Ishikawa (cell line): ENCODE results near the gene ERF.

Experiments used
- CEBPB ChIP-seq: IDR thresholded peaks from 2 replicates; pipeline ENCODE4 v1.6.1; 2012
- CREB1 ChIP-seq: IDR thresholded peaks from 2 replicates; pipeline ENCODE4 v1.6.1; 2012; ENCODE audit warnings: low read depth
- EGR1 ChIP-seq: IDR thresholded peaks from 2 replicates; pipeline ENCODE4 v1.6.1; 2012
- EP300 ChIP-seq: IDR thresholded peaks from 2 replicates; pipeline ENCODE4 v1.6.1; 2012; ENCODE audit warnings: borderline replicate concordance
- FOXM1 ChIP-seq: IDR thresholded peaks from 2 replicates; pipeline ENCODE4 v1.6.1; 2012; ENCODE audit warnings: low read depth, borderline replicate concordance
- MAX ChIP-seq: IDR thresholded peaks from 2 replicates; pipeline ENCODE4 v1.6.1; 2012
- NFIC ChIP-seq: IDR thresholded peaks from 2 replicates; pipeline ENCODE4 v1.6.1; 2012
- RAD21 ChIP-seq: IDR thresholded peaks from 2 replicates; pipeline ENCODE4 v1.6.1; 2012; ENCODE audit warnings: low read depth
- REST ChIP-seq: IDR thresholded peaks from 2 replicates; pipeline ENCODE4 v1.6.1; 2012; ENCODE audit warnings: low read depth, mild to moderate bottlenecking
- TAF1 ChIP-seq: IDR thresholded peaks from 2 replicates; pipeline ENCODE4 v1.6.1; 2012; ENCODE audit warnings: low read depth, mild to moderate bottlenecking
- TCF12 ChIP-seq: IDR thresholded peaks from 2 replicates; pipeline ENCODE4 v1.6.1; 2012; ENCODE audit warnings: low read depth
- TEAD4 ChIP-seq: IDR thresholded peaks from 2 replicates; pipeline ENCODE4 v1.6.1; 2012
- USF1 ChIP-seq: IDR thresholded peaks from 2 replicates; pipeline ENCODE4 v1.6.1; 2012
- YY1 ChIP-seq: IDR thresholded peaks from 2 replicates; pipeline ENCODE4 v1.6.1; 2012; ENCODE audit warnings: low read depth
- ZBTB7A ChIP-seq: IDR thresholded peaks from 2 replicates; pipeline ENCODE4 v1.6.1; 2012; ENCODE audit warnings: low read depth

The ERF gene

GRCh38 chr19:42208612-42209011 lies 46.3 kb downstream of the ERF start:
- TF ChIP-seq FOXM1 (no peak), CEBPB (no peak), USF1 (no peak)

- TF ChIP-seq MAX: no peak
- no peak for TF ChIP-seq TCF12
- TF ChIP-seq USF1: no peak
- no peak for TF ChIP-seq FOXM1
- TF ChIP-seq EP300: no peak
- no peak for TF ChIP-seq NFIC
- TF ChIP-seq EGR1: no peak
- TF ChIP-seq CREB1: no peak
- TF ChIP-seq CEBPB: no peak
- no peak for TF ChIP-seq YY1
- no peak for TF ChIP-seq REST
- TF ChIP-seq ZBTB7A: no peak
- TF ChIP-seq TEAD4: no peak
- TF ChIP-seq RAD21: no peak
- no peak for TF ChIP-seq TAF1
Measured at GRCh38 chr19:42207767-42208271, 47.1 kb downstream of the ERF start.

- no peak for TF ChIP-seq TAF1
- TF ChIP-seq NFIC: no peak
- no peak for TF ChIP-seq ZBTB7A
- TF ChIP-seq EP300: no peak
- no peak for TF ChIP-seq RAD21
- TF ChIP-seq REST: no peak
- TF ChIP-seq USF1: no peak
- no peak for TF ChIP-seq CREB1
- TF ChIP-seq TCF12: no peak
- TF ChIP-seq TEAD4: no peak
- TF ChIP-seq FOXM1: no peak
- TF ChIP-seq MAX: no peak
Measured at GRCh38 chr19:42206871-42207755, 47.8 kb downstream of the ERF start.

- TF ChIP-seq TEAD4: no peak
- TF ChIP-seq CEBPB: no peak
- TF ChIP-seq MAX: no peak
- TF ChIP-seq TCF12: no peak
- TF ChIP-seq ZBTB7A: no peak
- no peak for TF ChIP-seq TAF1
- TF ChIP-seq FOXM1: no peak
- no peak for TF ChIP-seq USF1
- no peak for TF ChIP-seq EP300
- no peak for TF ChIP-seq CREB1
- TF ChIP-seq REST: no peak
- no peak for TF ChIP-seq NFIC
- no peak for TF ChIP-seq YY1
Measured at GRCh38 chr19:42204664-42205063, 50.3 kb downstream of the ERF start.
